Activated CD4-positive, CD25-positive, alpha-beta regulatory T cell treated with anti-CD3 and anti-CD28 coated beads, Interleukin-2, amount 50 U/mL, for 24 hours (primary cell): ENCODE data around the gene KRTAP10-2.

Experiments used
- ATAC-seq, 2 donors: fragments of 150-1000 bp; cut with Tn5 transposase; one replicate each; pipeline ENCODE4 v1.10.0; 2021; ENCODE audit warnings: mild to moderate bottlenecking in 1 of 2, moderate library complexity in 1 of 2

The KRTAP10-2 gene

DNA sequence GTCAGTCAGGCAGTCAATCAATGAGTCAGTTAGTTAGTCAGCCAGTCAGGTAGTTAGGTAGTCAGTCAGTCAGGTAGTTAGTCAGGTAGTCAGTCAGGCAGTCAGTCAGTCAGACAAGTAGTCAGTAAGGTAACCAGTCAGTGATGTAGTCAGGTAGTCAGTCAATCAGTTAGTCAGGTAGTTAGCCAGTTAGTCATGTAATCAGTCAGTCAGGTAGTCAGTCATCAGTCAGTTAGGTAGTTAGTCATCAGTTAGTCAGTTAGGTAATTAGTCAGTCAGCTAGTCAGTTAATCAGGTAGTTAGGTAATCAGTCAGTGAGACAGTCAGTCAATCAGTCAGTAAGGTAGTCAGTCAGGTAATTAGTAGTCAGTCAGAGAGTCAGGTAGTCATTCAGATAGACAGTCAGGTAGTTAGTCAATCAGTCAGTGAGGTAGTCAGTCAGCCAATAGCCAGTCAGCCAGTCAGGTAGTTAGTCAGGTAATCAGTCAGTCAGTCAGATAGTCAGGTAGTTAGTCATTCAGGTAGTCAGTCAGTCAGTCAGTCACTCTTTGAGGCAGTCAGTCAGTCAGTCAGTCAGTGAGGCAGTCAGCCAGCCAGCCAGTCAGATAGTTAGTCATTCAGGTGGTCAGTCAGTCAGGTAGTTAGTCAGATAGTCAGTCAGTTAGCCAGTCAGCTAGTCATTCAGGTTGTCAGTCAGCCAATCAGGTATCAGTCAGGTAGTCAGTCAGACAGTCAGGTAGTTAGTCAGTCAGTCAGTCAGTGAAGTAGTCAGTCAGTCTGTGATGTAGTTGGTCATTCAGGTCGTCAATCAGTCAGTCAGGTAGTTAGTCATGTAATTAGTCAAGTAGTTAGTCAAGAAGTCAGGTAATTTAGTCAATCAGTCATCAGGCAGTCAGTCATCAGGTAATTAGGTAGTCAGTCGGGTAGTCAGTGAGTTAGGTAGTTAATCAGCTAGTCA, 26.6 kb downstream of the KRTAP10-2 start:
- ATAC-seq = peak; percentile 21 to 32

DNA sequence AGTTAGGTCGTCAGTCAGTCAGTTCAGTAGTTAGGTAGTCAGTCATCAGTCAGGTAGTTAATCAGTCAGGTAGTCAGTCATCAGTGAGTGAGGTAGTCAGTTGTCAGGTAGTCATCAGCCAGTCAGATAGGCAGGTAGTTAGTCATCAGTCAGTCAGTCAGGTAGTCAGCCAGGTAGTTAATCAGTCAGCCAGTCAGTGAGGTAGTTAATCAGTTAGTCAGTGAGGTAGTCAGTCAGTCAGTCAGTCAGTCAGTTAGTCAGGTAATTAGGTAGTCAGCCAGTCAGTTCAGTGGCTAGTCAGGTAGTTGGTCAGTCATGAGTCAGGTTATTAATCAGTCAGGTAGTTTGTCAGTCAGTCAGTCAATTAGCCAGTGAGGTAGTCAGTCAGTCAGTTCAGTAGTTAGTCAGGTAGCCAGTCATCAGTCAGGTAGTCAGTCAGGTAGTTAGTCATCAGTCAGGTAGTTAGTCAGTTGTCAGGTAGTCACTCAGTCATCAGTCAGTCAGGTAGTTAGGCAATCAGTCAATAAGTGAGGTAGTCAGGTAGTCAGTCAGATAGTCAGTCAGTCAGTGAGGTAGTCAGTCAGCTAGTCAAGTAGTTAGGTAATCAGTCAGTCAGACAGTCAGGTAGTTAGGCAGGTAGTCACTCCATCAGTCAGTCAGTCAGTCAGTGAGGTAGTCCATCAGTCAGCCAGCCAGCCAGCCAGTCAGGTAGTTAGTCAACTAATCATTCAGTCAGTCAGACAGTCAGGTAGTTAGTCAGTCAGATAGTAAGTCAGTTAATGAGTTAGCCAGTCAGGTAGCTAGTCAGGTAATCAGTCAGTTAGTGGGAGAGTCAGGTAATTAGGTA, 27.5 kb downstream of the KRTAP10-2 start:
- peak in 1 of 2 donors; percentile 28 for ATAC-seq

DNA sequence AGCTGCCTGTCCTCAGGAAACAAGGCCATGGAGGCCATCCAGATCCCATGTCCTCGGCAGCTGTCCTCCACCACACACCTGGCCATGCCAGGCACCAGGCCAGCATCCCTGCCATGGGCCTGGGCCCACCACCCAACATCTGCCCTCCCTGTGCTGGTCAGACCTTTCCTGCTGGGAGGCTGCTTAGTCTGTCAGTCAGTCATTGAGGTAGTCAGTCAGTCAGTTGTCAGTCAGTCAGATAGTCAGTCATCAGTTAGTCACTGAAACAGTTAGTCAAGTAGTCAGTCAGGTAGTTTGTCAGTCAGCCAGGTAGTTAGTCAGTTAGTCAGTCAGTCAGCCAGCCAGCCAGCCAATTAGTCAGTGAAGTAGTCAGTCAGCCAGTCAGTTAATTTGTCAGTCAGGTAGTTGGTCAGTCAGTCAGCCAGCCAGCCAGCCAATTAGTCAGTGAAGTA, 28.5 kb downstream of the KRTAP10-2 start:
- ATAC-seq = no peak

DNA sequence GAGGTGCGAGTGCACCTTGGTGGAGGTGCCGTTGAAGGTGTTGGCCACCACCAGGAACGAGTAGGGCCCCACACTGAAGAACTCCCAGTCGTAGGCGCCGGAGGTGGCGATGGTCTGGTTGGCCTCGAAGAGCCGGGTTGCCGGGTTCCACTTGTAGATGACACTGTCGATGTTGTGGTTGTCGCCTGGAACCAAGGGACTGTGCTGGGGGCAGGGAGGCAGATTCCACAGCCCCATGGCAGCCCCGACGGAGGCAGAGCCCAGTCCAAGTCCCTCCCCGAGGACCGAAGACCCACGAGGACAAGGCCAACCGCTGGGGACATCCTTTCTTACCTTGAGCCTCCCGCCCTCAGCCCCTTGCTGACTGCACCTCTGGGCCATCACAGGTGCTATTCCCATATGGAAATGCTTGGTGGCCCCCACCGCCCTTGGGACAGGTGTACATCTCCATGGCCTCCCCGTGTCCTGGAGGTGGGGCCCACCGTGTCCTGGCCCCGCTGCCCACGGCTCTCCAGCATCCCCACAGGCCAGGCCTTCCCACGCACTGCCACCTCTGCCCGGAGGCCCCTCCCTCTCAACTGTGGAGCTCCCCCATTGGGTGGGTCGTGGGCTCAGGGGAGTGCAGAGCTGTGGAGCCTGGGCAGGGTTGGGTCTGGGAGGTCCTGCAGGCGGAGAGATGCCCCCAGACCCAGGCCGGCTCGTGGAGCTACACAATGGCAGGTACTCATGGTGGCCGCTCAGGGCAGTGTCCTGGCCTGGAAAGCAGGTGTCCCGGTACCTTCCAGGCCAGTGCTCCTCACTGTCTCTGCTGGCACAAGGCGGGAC, 29.2 kb downstream of the KRTAP10-2 start:
- no peak for ATAC-seq

DNA sequence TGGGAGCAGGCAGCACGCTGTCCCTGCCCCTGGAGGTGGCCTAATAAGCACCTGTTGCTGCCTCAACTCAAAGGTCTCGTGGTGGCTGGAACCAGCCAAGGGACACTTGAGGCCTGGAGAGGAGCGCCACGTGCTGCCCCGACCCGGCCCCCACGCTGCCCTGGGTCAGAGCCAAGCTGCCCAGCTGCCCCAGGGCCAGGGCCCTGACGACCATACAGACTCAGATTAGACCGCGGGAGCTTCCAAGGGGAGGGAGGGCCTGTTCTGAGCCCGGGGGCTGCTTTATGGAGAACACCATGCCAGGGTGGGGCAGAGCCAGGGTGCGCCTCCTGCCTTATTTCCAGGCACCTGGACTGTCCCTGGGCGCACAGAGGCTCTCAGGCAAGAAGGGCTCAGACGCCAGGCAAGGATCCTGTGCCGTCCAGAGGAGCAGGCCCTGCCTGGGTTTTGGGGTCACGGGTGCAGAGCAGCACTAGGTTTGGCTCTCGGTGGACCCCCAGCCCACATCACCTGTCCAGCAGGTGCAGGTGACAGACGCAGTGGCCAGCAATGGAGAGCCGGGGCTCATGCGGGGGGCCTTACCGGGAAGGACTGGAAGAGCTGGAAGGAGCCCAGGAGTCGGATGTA, 29.9 kb downstream of the KRTAP10-2 start:
- no peak for ATAC-seq

DNA sequence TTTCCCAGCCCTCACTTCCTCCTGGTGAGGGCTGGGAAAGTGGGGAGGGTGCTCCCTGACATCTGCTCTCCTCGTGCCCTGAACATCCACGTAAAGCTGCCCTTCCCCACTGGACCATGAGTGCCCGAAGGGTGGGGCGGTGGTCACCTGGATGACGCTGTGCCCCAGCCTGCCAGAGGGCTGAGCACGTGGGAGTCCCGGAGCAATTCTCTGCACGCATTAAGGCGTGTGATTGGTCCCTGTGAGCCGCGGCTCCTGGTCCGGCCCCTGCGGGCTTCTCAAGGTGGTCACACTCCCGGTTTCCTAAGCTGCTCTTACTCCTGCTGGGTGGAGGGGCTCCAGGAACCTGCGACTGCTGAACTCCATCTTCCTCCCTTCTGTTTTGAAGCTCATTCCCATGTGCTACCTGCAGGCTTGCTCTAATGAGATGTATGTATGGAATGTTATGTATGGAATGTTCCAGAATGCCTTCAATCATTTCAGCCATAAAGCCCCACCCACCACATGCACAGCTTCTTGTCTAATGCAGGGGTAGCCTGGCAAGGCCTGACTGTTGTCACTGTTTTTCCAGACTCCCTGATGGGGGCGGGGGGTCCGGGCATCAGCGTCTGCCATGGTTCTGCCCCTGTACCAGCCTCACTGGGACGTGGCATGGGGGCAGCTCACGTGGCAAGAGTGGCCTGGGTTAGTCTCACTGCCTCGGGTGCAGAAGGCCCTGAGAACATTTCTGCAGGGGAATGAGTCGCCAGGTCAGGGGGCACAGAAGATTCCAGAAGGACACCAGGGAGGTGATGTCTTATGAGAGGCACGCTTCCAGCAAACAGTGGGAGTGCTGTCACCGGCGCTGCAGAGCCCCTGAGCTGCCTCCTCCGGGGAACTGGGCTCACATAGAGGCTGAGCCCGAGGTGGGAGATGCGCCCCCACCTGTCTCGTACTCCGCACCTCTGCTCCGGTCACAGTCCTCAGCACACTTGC, 30.7 kb downstream of the KRTAP10-2 start:
- no peak for ATAC-seq

DNA sequence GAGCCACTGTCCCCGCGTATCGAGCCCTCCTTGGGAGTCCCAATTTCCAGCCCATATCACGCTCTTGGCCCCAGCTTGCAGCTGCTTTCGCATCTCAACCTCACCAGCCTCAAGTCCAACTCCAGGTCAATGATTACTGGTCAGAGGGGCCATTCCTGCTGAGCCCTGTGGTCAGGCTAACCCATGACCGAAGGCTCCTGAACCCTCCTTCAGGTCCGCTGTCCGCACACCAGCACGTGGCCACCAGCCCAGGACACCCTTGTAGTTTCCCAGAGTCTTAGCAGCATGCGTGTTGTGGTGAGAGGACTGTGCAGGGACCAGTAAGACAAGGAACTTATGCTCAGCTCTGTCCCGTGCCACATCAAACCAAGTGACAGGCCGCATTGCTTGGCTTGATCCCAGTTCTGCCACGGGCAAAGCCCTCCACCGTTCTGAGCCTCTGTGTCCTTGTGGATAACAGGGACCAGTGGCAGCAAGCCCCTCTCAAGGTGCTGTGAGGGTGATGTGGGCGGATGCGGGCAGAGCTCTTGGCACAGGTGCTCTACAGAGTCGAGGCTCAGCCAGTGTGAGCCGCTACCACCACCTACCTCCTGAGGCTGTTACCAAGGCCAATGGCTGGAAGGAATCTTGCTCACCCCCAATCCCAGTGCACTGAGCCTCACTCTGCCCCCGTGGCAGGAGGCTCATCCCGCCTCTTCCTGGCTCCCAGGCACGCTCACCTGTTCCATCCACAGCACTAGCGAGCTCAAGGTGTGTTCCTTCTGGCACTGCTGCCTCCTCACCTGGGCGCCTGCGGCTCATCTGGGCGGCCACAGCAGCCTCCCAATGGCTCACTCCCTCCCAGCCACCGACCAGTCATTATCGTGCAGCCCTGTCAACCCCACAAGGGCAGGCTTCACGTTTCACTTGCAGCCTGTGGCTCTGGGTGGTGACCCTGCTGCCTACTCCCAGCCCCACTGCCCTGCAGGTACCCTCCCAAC, 31.7 kb downstream of the KRTAP10-2 start:
- ATAC-seq = no peak

DNA sequence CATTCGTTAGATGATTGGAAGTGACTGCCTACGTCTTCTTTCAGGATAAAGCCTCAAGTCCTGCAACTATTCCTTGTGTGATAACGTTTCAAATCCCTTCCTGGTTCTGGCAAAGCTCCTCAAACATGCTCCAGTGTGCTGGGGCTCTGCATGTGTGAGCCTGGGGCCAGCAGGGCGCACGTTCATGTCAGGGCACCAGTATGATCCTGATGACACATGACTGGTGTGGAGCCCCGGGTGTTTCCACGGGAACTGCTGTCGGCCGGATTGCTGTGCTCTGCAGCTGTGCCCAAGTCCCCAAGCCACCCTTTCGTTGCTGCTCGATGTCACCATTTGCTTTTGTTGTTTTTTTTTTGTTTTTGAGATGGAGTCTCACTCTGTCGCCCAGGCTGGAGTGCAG, 32.6 kb downstream of the KRTAP10-2 start:
- no peak for ATAC-seq

DNA sequence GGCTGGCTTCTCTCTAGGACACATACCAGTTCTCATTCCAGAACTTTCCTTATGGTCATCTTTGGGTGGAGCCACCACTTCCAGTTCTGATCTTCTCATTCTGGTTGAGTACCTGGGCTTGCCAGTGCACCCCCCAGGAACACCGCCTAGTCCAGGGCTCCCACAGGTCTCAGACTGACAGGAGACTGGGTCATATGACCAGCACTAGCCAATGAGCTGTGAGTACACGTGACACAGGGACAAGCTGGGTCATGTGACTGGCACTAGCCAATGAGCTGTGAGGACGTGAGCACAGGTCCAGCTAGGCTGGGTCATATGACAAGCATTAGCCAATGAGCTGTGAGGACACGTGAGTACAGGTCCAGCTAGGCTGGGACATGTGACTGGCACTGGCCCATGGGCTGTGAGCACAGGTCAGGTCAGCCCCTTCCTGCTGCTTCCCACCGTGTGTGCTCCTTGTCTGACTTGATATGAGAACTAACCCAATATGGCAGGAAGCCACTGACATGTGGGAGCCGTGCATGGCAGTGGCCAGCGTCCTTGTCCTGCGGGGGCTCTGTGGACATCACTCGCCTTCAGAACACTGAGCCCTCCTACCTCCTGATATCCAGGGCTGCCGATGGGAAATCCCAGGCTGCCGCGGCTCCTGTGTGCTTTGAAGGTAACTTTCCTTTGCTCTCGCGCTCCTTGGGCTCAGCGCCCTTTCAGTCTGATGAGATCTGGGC, 34.0 kb downstream of the KRTAP10-2 start:
- ATAC-seq = peak in 1 of 2 donors; percentile 48

DNA sequence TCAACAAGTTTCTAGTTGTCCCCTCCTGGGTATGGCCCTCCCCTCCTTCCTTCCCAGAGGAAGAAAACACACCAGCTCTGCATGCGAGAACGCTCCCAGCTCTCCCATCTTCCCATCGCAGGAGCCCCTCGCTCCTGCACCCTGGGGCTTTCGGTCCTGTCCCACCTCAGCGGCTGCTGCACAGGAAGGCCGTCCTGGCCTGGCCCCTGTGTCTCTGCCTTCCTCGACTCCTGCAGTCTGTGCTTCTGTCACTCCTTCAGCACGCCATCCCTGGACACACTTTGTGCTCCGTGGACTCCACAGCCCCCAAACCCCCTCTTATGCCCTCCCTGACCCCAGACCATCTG, 34.5 kb downstream of the KRTAP10-2 start:
- no peak for ATAC-seq

DNA sequence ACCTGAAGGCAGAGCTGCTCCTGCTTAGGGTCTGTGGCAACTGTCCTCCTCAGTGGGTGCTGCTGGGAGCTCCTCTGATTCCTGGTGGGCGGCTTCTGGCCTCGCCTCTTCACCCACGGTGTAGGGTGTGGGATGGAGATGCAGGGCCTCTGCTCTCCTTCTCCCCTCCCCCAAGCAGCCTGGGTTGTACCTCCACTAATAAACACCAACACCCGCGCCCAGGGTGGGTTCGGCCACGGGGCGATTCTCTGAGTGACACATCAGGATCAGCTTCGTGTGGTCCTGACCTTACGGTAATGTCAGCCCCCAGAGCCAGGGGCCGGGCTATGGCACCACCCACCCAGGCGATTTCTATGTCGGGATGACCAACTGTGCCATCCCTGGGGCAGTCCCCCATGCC, 35.0 kb downstream of the KRTAP10-2 start:
- ATAC-seq = no peak

DNA sequence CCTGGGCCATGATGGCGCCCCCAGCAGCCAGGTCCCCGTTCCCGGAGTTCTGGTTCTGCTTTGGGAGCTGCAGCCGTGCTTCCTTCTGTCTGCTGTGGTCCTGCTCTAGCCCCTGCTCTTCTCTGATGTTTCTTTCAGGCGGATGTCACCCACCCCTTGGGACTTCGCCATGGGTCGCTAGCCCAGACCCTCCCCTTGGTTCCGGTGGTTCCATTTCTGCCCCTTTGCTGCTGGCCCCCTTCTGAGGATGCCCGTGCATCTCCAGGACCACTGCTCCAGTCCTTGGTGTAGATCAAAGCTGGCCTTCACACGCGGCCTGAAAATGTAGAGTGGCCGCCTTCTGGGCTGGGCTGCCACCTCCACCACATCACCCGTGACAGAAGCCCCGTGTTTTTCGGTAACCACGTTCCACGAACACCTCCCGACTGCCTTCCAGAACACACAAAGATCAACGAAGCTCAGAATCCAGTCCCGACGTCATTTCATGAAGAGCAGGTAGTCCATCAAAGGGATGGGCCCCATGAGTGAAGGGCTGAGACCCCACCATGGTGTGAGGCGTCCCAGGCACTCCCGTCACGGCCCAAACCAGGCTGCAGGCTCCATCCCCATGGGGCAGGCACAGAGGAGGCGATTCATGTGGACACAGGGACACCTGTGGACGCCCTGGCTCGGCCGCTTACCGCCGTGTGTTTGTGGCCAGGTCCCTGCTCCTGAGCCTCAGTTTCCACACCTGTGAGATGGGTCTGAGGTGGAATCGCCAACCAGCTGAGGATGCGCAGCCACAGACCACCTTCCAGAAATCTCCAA, 35.7 kb downstream of the KRTAP10-2 start:
- ATAC-seq = no peak

DNA sequence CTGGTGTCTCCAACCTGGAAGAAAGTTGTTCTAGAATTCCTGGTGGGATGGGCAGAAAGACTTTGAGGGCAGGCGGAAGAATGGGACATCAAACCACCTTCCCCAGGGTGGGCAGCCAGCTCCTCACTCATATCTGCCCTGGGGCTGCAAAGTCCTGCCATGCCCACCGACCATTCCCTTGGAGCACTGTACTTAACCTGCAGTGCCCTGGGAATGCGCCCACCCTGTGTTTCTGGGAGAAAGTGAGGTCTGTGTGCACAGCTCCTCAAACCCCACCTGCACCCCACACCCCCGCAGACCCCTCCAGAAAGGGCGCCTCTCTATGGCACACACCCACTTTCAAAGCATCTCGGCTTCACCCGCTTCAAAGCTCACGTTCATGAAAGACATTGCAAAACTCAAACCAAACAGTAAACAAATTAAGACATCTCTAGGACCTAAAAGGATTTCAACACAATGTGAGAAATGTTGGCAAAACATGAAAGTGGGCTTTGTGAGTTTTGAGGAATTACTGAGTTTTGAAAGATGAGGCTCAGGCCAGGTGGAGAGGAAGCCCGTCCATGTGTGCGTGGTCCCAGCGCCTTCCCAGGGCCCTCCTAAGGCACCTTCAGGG, 36.5 kb downstream of the KRTAP10-2 start:
- ATAC-seq = no peak

DNA sequence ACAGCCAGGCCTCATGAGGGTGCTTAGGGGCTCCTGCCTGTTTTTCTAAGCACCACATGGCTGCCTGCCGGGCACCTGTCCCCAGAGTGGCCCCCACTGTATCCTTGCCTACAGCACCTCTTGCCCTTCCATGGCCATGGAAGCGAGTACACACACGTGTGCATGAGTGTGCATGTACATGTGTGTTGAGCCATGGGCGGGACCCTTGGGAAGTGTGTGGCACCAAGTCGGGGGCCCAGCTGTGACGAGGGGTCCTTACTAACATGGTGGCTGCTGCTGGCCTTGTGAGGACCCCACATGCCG, 37.1 kb downstream of the KRTAP10-2 start:
- ATAC-seq = no peak

DNA sequence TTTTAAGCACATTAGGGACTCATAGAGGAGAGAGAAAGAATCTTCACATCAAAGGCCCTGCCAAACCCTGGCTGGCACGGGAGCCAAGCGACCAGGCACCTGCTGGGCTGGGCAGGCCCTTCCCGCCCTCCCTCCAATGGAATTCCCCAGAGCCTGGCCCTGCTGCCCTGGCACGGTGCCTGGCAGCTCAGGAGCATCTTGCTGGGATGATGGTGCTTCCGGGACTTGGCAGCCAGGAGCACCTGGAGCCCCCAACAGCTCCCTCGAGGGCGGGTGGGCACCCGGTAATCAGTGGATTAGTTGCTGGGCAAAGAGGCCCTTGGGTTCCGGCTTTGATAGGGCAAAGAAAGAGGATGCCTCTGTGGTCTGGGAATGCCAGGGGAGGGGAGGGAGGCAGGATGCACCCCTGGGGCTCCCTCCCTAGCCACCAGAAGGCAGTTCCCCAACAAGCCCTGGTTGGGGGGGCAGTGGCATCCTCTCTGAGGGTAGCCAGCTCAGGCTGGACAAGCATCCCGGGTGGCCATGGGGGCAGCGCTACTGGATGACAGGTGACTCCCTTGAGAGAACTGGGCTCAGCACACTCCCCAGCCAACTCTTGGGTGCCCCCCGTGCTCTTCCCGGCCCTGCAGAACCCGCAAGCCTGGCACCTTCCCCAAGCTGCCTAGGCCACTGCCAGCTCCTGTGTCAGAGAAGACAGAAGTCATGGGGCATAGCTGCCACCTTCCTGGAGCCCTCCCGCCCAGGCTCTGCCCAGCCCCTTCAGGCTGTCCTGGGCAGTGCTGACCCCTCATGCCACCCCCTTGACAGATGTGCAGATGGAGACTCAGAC, 37.7 kb downstream of the KRTAP10-2 start:
- no peak for ATAC-seq

DNA sequence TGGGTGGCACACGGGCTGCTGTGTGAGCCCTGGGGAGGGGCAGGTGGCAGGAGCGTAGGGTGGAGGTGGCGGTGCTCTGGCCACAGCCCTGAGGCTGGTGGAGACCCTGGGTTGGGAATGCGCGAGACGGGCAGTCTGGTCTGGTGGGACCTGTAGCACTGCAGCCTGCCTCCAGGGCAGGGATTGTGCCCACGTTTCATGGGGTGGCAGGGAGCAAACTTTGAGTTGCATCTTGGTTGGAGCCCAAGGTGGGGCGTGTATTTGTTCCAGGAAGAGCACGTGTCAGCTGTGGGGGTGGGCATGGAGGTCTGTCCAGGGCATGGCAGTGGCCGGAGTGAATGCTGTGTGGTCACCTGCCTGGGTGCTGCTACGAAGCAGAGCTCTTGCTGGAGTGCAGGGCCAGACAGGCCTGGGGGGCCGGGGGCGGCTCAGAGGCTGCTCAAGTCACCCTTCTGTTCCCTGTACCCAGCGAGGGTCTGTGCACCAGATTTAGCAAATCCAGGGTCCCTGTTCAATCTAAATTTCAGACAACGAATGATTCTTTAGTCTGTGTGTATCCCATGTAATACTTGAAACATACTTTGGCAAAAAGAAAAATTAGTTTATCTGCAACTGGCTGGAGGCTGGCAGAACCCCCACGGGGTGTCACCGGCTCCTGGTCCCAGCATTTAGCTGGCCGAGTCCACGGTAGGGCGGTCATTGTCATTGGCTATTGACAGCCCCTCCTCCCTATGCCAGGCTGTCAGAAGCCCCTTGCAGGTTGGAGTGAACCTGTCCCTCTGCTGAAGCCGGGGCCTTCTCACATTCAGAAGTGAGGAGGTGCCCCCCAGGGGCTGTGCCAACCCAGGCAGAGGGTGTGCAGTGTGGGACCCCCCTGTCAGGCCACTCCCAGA, 38.6 kb downstream of the KRTAP10-2 start:
- ATAC-seq = no peak
